Peyer's patch (tissue), 4 donors: ENCODE results near the gene TOR4A. TPM values are rescaled to one million over a fixed set of nuclear protein-coding genes. Genes with fewer than 3 reads are reported as not detected.
A peak's percentile ranks its signal among the peaks of the same experiment; 100 is the strongest.

Experiments
- DNase-seq, 3 donors: peaks; one replicate each; pipeline ENCODE4 v3.0.0-alpha.2; 2017 to 2019
- H3K27ac ChIP-seq, 4 donors: fragments of 200-600 bp; sonication (generic); one replicate each; pipeline ENCODE4 v1.5.1; 2016 to 2019
- H3K27me3 ChIP-seq, 2 donors: fragments of 200-600 bp; sonication (generic); one replicate each; pipeline ENCODE4 v1.5.1; 2019
- H3K36me3 ChIP-seq, 3 donors: fragments of 200-600 bp; sonication (generic); one replicate each; pipeline ENCODE4 v1.5.1; 2016 to 2019
- H3K4me1 ChIP-seq, 4 donors: fragments of 200-600 bp; sonication (generic); one replicate each; pipeline ENCODE4 v1.5.1; 2016 to 2019
- H3K4me3 ChIP-seq, 4 donors: fragments of 200-600 bp; sonication (generic); 1 replicate in 3 of 4; 2 replicates in 1 of 4; pipeline ENCODE4 v1.5.1; 2016 to 2019; ENCODE audit warnings: mild to moderate bottlenecking in 1 of 4
- H3K9me3 ChIP-seq, 4 donors: fragments of 200-600 bp; sonication (generic); one replicate each; pipeline ENCODE4 v1.5.1; 2016 to 2019; ENCODE audit warnings: mild to moderate bottlenecking in 1 of 4
- POLR2A ChIP-seq, 2 donors: fragments of 450-650 bp; IDR thresholded peaks; one replicate each; pipeline ENCODE4 v1.5.1; 2017; ENCODE audit warnings: antibody characterized with exemption in 2 of 2, mild to moderate bottlenecking in 2 of 2, moderate library complexity in 2 of 2
- total RNA-seq, 4 donors: library from RNA; depleted of rRNA; stranded (reverse); fragments of >200 nt; gene quantifications; one replicate each; pipeline ENCODE4 v1.1.0, GENCODE V29; 2016
- TF ChIP-seq, protein P1 (sequence below), 6 experiments: fragments of 450-650 bp in 4 of 6; fragments of 200-600 bp in 2 of 6; sonication (generic) in 1 of 6; IDR thresholded peaks; one replicate each; pipeline ENCODE4 v1.5.1; 2017 to 2019; ENCODE audit warnings: antibody characterized with exemption in 6 of 6, mild to moderate bottlenecking in 3 of 6, moderate library complexity in 1 of 6

TOR4A gene
- total RNA-seq, 4 donors from 2014 or later, result 33.8 to 45.7 (median 39.2) TPM

DNA sequence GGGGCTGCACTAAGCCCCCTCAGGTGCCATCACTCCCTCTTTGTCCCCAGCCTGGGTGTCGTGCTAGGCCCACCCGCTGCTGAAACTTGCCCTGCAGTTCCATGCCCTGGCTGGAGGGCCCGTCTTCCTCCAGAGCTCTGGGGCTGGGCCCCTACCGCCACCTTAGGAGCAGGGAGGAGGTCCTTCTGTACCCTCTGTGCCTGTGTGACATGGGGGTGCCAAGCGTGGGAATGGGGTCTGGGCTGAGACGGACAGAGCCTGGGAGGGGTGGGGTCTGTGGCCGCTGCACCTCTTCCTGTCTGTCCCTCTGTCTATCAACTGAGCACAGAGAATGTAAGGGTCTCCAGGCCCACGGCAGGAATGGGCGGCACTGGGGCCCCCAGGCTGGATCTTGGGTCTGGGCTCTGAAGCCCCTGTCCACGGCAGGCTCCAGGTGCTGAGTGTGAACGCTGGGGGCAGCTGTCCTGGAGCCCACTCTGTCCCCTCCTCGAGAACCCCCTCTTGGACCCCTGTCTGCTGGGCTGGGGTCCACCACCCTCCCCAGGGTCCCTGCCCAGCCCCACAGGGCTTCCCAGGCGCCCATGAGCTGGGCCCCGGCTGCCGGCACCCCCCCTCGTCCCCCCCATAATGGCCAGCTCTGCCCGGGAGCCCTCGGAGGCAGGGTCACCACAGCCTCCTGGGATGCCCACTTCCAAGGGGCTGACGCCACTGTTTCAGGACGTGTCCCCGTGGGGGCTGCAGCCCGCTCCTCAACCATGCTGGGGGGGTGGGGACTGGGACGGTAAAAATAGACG, 40.4 kb downstream of the TOR4A start:
- H3K36me3 ChIP-seq, result no peaks in the 10 kb centered on the region
- H3K4me3 ChIP-seq, result no peak overlapping the region
- H3K27ac ChIP-seq, result no peak overlapping the region
- peak in 2 of 3 donors; percentile 29 to 45 for DNase-seq
- TF ChIP-seq, protein P1, sequence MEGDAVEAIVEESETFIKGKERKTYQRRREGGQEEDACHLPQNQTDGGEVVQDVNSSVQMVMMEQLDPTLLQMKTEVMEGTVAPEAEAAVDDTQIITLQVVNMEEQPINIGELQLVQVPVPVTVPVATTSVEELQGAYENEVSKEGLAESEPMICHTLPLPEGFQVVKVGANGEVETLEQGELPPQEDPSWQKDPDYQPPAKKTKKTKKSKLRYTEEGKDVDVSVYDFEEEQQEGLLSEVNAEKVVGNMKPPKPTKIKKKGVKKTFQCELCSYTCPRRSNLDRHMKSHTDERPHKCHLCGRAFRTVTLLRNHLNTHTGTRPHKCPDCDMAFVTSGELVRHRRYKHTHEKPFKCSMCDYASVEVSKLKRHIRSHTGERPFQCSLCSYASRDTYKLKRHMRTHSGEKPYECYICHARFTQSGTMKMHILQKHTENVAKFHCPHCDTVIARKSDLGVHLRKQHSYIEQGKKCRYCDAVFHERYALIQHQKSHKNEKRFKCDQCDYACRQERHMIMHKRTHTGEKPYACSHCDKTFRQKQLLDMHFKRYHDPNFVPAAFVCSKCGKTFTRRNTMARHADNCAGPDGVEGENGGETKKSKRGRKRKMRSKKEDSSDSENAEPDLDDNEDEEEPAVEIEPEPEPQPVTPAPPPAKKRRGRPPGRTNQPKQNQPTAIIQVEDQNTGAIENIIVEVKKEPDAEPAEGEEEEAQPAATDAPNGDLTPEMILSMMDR (IDR thresholded peaks at IDR 0.05), result no peak
- no peak for TF ChIP-seq POLR2A (IDR thresholded peaks at IDR 0.05)
- H3K4me1 ChIP-seq, result peaks cover 0 to 23% (median 15%) of the 10 kb centered on the region in 4 donors
- no peaks in the 10 kb centered on the region for H3K9me3 ChIP-seq
- no peaks in the 10 kb centered on the region for H3K27me3 ChIP-seq

DNA sequence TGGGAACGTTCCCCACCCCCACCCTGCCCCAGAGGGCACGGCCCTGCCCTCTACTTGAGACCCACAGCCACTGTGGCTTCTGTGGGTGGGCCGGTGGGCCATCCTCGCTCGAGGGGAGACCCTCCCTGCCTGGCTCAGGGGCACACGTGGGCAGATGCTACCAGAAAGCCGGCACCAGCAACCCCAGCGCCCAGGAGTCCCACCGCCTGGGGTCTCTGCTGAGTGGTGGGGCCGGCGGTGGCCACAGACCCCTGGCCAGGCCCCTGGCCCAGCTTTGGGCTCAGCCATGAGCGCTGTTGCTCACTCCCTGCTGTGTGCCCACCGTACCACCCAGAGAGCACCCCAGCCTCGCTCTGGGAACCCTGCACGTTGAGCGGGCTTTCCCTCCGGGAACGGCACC, 41.1 kb downstream of the TOR4A start:
- Histone ChIP-seq H3K27me3 (no peaks in the 10 kb centered on the region), H3K27ac (peak overlapping the region in 1 of 4 donors; percentile 37), H3K4me3 (no peak overlapping the region), H3K4me1 (peaks cover 0 to 23% (median 15%) of the 10 kb centered on the region in 4 donors), H3K9me3 (no peaks in the 10 kb centered on the region), H3K36me3 (no peaks in the 10 kb centered on the region)
- TF ChIP-seq POLR2A (IDR thresholded peaks at IDR 0.05), result no peak
- TF ChIP-seq, protein P1 (IDR thresholded peaks at IDR 0.05), result no peak
- peak in 1 of 3 donors; percentile 38 for DNase-seq

GRCh38 chr9:137319011-137319738, 41.6 kb downstream of the TOR4A start:
- H3K9me3 ChIP-seq, result no peaks in the 10 kb centered on the region
- no peak for DNase-seq

GRCh38 chr9:137319739-137320551, 42.4 kb downstream of the TOR4A start:
- Histone ChIP-seq H3K9me3 (no peaks in the 10 kb centered on the region), H3K27me3 (no peaks in the 10 kb centered on the region), H3K27ac (peak overlapping the region in 1 of 4 donors; percentile 64), H3K4me3 (peak overlapping the region in 1 of 4 donors; percentile 24), H3K4me1 (peaks cover 0 to 23% (median 13%) of the 10 kb centered on the region in 4 donors), H3K36me3 (no peaks in the 10 kb centered on the region)
- TF ChIP-seq, protein P1 (IDR thresholded peaks at IDR 0.05), result no peak
- TF ChIP-seq POLR2A (IDR thresholded peaks at IDR 0.05), result no peak
- peak in 1 of 3 donors; percentile 43 for DNase-seq

More at GRCh38 chr9:137319011-137319738, 41.6 kb downstream of the TOR4A start:
- no peak overlapping the region for H3K4me3 ChIP-seq
- no peaks in the 10 kb centered on the region for H3K36me3 ChIP-seq
- no peaks in the 10 kb centered on the region for H3K27me3 ChIP-seq
- TF ChIP-seq, protein P1 (IDR thresholded peaks at IDR 0.05), result peak in 2 of 6 experiments; percentile 11 to 17
- TF ChIP-seq POLR2A (IDR thresholded peaks at IDR 0.05), result no peak
- H3K4me1 ChIP-seq, result peaks cover 0 to 23% (median 15%) of the 10 kb centered on the region in 4 donors
- H3K27ac ChIP-seq, result peak overlapping the region in 2 of 4 donors; percentile 37 to 64
